NT2/D1 (cell line): Measurements from ENCODE around the gene REPIN1.

Source experiments
- YY1 ChIP-seq: IDR thresholded peaks from 2 replicates; pipeline ENCODE4 v1.6.1; 2011; ENCODE audit not compliant: insufficient read length, insufficient read depth
- ZNF274 ChIP-seq: IDR thresholded peaks from 2 replicates; pipeline ENCODE4 v1.6.1; 2011; ENCODE audit warnings: mild to moderate bottlenecking, low read depth, low read length

- TF ChIP-seq YY1 (no peak), ZNF274 (no peak)
Observed at GRCh38 chr7:150338166-150338829, 30.3 kb upstream of the REPIN1 start.
